Measurements from ENCODE around the gene CGB8. TPM values are rescaled to one million over a fixed set of nuclear protein-coding genes. Genes with fewer than 3 reads are reported as not detected.

Gene CGB8
- total RNA-seq, result 0.48 TPM in 1 of 2 replicates, not detected in the other

DNA sequence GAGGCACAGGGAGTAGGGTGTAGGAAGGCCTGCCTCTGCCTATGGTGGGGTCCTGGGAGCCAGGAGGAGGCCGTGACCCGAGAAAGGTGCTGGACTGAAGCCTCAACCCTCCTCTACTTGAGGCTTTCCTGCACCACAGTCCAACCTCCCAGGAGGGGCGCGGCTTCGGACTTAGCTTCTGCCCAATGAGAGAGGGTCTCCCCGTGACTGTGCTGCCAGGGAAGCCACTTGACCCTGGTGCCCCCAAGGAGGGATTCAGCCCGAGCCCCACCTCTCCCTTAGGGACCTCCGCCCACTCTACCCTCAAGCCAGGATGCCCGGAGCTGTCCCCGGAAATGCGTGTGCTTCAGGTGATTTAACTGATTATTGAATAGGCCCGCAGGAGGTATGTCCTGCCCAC, at the start of gene CGB8:
Gene CGB8 (minus strand): TSS at position 101 of the 400 bp plus-strand sequence. CDS start 372 bp downstream, outside the sequence.

DNA sequence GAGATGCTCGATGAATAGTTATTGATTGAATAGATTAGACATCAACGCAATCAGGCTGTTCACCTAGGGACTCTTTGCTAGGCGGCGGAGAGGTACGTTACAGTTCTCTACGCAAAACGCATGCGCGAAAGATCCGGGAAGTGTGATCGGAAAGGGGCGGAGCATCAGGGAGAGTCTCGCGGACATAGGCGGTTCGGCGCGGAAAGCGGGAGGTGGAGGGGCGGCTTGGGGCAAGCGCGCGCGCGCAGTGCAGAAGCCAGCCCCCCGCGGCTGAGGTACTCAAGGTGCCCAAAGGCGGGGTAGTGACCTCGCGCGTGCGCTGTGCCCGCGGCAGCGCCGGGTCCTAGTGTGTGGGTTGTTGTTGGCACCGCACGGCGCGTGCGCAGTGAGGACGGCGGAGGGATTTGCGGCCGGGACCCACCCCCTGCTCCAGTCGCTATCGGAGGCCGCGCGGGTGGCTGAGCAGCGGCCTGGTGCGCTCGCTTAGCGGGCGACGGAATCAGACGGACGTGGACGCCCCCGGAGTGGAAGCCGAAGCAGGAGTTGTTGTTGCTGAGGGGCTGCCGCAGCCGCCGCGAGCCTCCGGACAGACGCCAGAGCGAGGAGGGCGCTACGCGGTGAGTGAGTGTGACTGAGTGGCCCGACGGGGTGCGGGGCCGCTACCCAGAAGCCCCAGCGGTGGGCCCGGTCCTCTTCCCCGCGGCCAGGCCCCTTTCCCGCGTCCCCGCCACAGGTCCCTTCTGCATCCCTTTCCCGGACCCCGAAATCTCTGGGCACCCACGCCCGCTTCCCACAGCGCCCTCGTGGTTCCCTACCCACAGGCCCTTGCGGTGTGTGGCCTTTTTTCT, 36.3 kb upstream of the CGB8 start, which contains the start of gene SNRNP70:
Gene SNRNP70 (plus strand): TSS at position 432 of the 848 bp plus-strand sequence. CDS start 964 bp downstream, outside the sequence.

DNA sequence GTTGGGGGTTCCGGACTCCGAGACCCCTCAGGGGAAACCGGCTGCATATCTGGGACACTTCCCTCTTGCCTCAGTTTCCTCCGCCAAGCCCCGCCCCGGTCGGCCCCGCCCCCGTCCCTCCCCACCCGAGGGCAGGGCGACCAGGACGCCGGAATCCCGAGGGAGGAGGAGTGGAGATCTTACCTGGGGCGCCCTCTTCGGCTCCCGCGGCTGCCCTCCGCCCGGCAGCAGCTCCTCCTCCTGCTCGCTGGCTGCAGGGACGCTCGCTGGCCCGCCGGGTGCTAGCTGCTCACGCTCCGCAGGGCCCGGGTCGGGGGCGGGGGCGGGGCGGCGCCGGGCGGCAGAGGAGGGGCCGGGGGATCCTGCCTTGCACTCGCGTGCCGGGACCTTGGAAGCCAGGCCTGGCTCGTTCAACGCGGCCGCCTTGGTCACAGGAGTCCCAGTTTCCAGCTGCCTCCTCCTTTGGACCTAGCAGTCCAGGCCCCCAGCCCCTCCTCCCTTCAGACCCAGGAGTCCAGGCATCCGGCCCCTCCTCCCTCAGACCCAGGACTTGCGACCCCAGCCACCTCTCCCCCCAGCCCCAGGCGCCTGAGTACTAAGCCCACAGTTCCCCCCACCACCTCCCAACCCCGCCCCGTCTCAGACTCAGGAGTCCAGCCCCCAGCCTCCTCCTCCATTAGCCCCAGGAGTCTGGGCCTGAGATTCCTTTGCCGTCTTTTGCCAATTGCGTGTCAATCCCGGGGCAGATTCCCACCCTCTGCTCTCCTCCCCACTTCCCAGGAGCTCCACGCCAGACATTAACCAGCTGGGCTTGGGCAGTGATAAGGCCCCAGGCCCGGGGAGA, 16.1 kb upstream of the CGB8 start, which contains the start of gene NTF4:
Gene NTF4 (minus strand): TSS at position 51 of the 844 bp plus-strand sequence. CDS start 2,821 bp downstream, outside the sequence.

DNA sequence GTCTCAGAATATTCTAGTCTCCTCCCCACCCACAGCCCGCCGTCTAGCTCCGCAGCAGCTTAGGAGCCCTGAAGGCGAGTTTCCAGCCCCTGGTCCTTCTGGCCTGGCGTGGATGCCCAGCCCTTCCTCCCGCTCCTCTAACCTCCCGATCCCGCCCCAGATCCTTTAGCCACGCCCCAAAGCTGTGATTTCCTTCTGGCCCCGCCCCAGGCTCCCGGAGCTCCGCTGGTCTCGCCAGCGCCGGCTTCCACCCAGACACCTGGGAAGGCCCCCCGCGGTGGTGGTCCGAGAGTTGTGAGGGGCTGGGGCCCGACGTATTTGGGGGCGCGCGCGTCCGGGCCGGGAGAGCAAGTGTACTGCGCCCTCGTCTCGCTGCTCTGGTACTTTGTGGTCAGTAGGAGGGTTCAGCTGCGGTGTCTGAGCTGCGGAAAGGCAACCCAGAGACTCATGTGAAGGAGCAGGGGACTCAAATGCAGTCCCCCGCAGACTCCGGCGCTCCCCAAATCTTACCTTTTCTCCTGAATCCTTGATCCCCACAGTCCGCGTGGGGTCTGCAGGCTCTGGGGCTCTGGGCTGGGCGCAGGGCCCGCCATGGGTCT, 8.8 kb upstream of the CGB8 start, which contains the start of gene CGB7:
Gene CGB7 (minus strand): TSS at position 114 of the 599 bp plus-strand sequence. CDS start 2,374 bp downstream, outside the sequence.

DNA sequence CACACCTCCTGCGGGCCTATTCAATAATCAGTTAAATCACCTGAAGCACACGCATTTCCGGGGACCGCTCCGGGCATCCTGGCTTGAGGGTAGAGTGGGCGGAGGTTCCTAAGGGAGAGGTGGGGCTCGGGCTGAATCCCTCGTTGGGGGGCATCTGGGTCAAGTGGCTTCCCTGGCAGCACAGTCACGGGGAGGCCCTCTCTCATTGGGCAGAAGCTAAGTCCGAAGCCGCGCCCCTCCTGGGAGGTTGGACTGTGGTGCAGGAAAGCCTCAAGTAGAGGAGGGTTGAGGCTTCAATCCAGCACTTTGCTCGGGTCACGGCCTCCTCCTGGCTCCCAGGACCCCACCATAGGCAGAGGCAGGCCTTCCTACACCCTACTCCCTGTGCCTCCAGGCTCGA, 5.4 kb downstream of the CGB8 start, which contains the start of gene CGB5:
Gene CGB5 (plus strand): TSS at position 301 of the 400 bp plus-strand sequence. CDS start 362 bp downstream, outside the sequence.

DNA sequence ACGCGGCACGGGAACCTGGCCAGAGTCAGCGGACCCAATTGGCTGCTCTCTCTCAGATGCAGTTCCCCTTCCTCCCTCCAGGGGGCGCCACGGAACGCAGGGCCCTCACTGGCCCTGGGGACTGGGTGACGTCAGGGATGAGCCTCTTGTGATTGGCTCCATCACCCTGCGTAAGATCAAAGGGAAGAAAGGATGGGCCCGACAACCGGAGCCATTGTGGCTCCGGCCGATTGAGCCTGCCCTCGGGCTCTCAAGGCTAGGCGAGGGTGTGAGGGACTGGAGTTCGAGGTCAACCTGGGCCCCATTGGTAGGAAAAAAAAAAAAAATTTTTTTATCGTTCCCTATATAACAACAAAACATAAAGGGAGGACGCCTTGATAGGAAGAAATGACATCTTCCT, 12.1 kb downstream of the CGB8 start, which contains the start of gene CGB1:
Gene CGB1 (minus strand): TSS at position 81 of the 400 bp plus-strand sequence. CDS start 184 bp downstream, outside the sequence.

DNA sequence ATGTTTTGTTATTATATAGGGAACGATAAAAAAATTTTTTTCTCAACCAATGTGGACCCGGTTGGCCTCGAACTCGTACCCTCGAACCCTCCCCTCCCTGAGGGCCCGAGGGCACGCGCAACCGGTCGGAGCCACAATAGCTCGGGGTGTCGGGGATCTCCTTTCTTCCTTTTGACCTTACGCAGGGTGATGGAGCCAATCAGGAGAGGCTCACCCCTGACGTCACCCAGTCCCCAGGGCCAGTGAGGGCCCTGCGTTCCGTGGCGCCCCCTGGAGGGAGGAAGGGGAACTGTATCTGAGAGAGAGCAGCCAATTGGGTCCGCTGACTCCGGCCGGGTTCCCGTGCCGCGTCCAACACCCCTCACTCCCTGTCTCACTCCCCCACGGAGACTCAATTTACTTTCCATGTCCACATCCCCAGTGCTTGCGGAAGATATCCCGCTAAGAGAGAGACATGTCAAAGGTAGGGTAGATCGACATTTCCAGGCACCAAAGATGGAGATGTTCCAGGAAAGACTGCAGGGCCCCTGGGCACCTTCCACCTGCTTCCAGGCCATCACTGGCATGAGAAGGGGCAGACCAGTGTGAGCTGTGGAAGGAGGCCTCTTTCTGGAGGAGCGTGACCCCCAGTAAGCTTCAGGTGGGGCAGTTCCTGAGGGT, 17.1 kb downstream of the CGB8 start, which contains the start of gene CGB2:
Gene CGB2 (plus strand): TSS at position 249 of the 660 bp plus-strand sequence. CDS start 206 bp downstream, at position 455.

DNA sequence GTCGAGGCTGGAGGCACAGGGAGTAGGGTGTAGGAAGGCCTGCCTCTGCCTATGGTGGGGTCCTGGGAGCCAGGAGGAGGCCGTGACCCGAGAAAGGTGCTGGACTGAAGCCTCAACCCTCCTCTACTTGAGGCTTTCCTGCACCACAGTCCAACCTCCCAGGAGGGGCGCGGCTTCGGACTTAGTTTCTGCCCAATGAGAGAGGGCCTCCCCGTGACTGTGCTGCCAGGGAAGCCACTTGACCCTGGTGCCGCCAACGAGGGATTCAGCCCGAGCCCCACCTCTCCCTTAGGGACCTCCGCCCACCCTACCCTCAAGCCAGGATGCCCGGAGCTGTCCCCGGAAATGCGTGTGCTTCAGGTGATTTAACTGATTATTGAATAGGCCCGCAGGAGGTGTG, 24.7 kb downstream of the CGB8 start, which contains the start of gene CGB3:
Gene CGB3 (minus strand): TSS at position 101 of the 400 bp plus-strand sequence. CDS start 362 bp downstream, outside the sequence.

DNA sequence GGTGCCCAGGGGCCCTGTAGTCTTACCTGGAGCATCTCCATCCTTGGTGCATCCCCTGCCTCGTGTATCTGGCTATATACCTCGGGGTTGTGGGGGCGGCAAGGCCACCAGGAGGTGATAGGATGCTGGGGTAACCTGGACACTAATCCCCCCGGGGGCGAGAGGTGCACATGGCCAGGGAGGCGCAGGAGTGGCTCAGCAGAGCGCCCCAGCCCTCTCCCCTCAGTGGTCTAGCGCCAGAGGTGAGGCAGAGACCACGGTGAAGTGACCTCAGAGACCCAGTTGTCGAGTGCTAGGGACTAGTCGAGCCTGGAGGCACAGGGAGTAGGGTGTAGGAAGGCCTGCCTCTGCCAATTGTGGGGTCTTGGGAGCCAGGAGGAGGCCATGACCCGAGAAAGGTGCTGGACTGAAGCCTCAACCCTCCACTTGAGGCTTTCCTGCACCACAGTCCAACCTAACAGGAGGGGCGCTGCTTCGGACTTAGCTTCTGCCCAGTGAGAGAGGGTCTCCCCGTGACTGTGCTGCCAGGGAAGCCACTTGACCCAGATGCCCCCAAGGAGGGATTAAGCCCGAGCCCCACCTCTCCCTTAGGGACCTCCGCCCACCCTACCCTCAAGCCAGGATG, 31.8 kb downstream of the CGB8 start, which contains the start of gene LHB:
Gene LHB (minus strand): TSS at position 51 of the 625 bp plus-strand sequence. CDS start 10 bp downstream, at position 41.

Other genes with a start within 250 kb of the CGB8 start
- 35.2 and 37.8 TPM in 2 replicates for gene BCAT2, start 238.1 kb downstream of the CGB8 start, total RNA-seq
- gene HSD17B14, start 212.6 kb downstream of the CGB8 start, total RNA-seq, result 0.64 and 1.9 TPM in 2 replicates
- gene PLEKHA4, start 180.5 kb downstream of the CGB8 start, total RNA-seq, result 3.8 and 5.5 TPM in 2 replicates
- gene PPP1R15A, start 176.7 kb downstream of the CGB8 start, total RNA-seq, result 59.9 and 106 TPM in 2 replicates
- 0.21 and 0.24 TPM in 2 replicates for gene TULP2, start 150.4 kb downstream of the CGB8 start, total RNA-seq
- 90.8 and 93.4 TPM in 2 replicates for gene NUCB1, start 148.8 kb downstream of the CGB8 start, total RNA-seq
- 6.4 and 8.4 TPM in 2 replicates for gene DHDH, start 115.4 kb downstream of the CGB8 start, total RNA-seq
- gene BAX, start 94.2 kb downstream of the CGB8 start, total RNA-seq, result 35.0 and 104 TPM in 2 replicates
- gene FTL, start 83.8 kb downstream of the CGB8 start, total RNA-seq, result 3,392 and 8,392 TPM in 2 replicates
- gene GYS1, start 55.8 kb downstream of the CGB8 start, total RNA-seq, result 22.8 and 61.9 TPM in 2 replicates
- 159 and 276 TPM in 2 replicates for gene RUVBL2, start 55.2 kb downstream of the CGB8 start, total RNA-seq
- 1.9 TPM in 1 of 2 replicates, not detected in the other for gene LHB, start 32.0 kb downstream of the CGB8 start, total RNA-seq
- gene CGB3, start 24.8 kb downstream of the CGB8 start, total RNA-seq, result not detected in 2 replicates
- 1.9 TPM in 1 of 2 replicates, not detected in the other for gene CGB2, start 17.2 kb downstream of the CGB8 start, total RNA-seq
- gene CGB1, start 12.2 kb downstream of the CGB8 start, total RNA-seq, result not detected in 2 replicates
- gene CGB5, start 5.3 kb downstream of the CGB8 start, total RNA-seq, result 0.24 TPM in 1 of 2 replicates, not detected in the other
- gene CGB7, start 8.6 kb upstream of the CGB8 start, total RNA-seq, result 0.85 and 0.96 TPM in 2 replicates
- gene NTF4, start 15.7 kb upstream of the CGB8 start, total RNA-seq, result 3.4 and 8.0 TPM in 2 replicates
- under 0.01 TPM in 1 of 2 replicates, not detected in the other for gene KCNA7, start 23.6 kb upstream of the CGB8 start, total RNA-seq
- 79.5 and 91.6 TPM in 2 replicates for gene SNRNP70, start 36.3 kb upstream of the CGB8 start, total RNA-seq
- gene LIN7B, start 65.3 kb upstream of the CGB8 start, total RNA-seq, result 2.6 and 10.1 TPM in 2 replicates
- 0.48 and 2.8 TPM in 2 replicates for gene C19orf73, start 70.0 kb upstream of the CGB8 start, total RNA-seq
- gene PPFIA3, start 70.4 kb upstream of the CGB8 start, total RNA-seq, result 0.85 and 2.9 TPM in 2 replicates
- not detected in 2 replicates for gene HRC, start 106.3 kb upstream of the CGB8 start, total RNA-seq
- gene TRPM4, start 108.7 kb upstream of the CGB8 start, total RNA-seq, result 17.7 and 21.2 TPM in 2 replicates

All from tracheal epithelial cell (primary cell).